Smooth muscle cell of the coronary artery (primary cell): ENCODE results near the gene DRD5. TPM values are rescaled to one million over a fixed set of nuclear protein-coding genes. Genes with fewer than 3 reads are reported as not detected.

Source experiments
- total RNA-seq: library from RNA; depleted of rRNA; stranded (reverse); fragments of >200 nt; gene quantifications from 2 replicates; pipeline ENCODE4 v1.2.3, GENCODE V29; 2014; ENCODE audit warnings: low replicate concordance

DRD5 gene
- total RNA-seq: not detected in 2 replicates

DNA sequence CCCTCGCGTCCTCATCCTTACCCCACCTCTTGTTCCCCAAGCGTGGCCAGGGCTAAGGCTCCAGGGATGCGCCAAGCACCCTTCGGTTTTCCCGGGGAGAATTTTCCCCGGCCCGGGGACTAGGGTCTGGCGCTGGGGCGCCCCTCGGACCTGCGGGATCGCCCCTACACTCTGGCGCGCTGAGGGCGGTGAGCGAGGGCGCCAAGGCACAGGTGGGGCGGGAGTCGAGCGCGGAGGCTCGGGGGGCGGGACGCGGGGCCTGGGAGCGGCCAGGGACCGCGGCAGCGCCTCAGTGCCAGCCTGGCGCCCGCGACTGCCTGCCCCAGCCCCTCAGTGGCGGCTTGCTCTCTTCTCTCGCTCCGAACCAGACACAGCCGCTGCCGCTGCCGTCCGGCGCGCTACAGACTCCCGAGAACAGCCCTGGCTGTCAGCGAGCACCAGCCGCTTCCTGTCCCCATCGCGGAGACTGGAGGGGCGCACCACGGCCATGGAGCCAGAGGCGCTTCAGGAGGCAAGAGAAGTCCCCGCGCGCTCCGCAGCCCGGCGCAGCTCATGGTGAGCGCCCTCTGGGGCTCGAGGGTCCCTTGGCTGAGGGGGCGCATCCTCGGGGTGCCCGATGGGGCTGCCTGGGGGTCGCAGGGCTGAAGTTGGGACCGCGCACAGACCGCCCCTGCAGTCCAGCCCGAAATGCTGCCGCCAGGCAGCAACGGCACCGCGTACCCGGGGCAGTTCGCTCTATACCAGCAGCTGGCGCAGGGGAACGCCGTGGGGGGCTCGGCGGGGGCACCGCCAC is at the start of gene DRD5:
DRD5 (plus strand) TSS at position 292 of the 793 bp plus-strand sequence; CDS start at position 688, 396 bp downstream.

Other genes with a start within 250 kb of the DRD5 start
- gene SLC2A9, start 239.9 kb downstream of the DRD5 start, total RNA-seq: 0.75 and 4.0 TPM in 2 replicates